Adrenal gland (tissue), 12 donors: ENCODE data around the gene GXYLT2. TPM values are rescaled to one million over a fixed set of nuclear protein-coding genes. Genes with fewer than 3 reads are reported as not detected.
"Not testable (repeated sequence)": the region's sequence is repeated elsewhere in the genome, so short reads cannot be mapped to it uniquely, and the experiment has no call there.

Experiments
- DNase-seq, 7 donors: peaks; one replicate each; pipeline ENCODE4 v3.0.0-alpha.2; 2019 to 2020
- H3K27ac ChIP-seq, 5 donors: fragments of 200-600 bp; sonication (generic) in 4 of 5; 1 replicate in 3 of 5; 2 replicates in 2 of 5; pipeline versions ENCODE4 v1.5.1 to v1.8.0; 2016 to 2020; ENCODE audit warnings: mild to moderate bottlenecking in 1 of 5
- H3K27me3 ChIP-seq: fragments of 200-600 bp; 2 replicates; pipeline ENCODE4 v1.8.0; 2021
- H3K36me3 ChIP-seq, 2 donors: fragments of 200-600 bp; replicated peaks in 1 of 2; 1 replicate in 1 of 2; 2 replicates in 1 of 2; pipeline versions ENCODE4 v1.5.1 to v1.8.0; 2018 to 2022
- H3K4me1 ChIP-seq, 2 donors: fragments of 200-600 bp; replicated peaks in 1 of 2; 1 replicate in 1 of 2; 2 replicates in 1 of 2; pipeline versions ENCODE4 v1.5.1 to v1.8.0; 2018 to 2021
- H3K4me3 ChIP-seq, 4 donors: fragments of 200-600 bp; sonication (generic) in 3 of 4; one replicate each; pipeline ENCODE4 v1.5.1; 2016 to 2018
- H3K9me3 ChIP-seq, 3 donors: fragments of 200-600 bp; sonication (generic) in 1 of 3; replicated peaks in 1 of 3; 1 replicate in 2 of 3; 2 replicates in 1 of 3; pipeline versions ENCODE4 v1.5.1 to v1.8.0; 2016 to 2021
- POLR2A ChIP-seq, 2 donors: fragments of 450-650 bp; IDR thresholded peaks; one replicate each; pipeline ENCODE4 v1.6.1; 2017; ENCODE audit warnings: antibody characterized with exemption in 2 of 2, mild to moderate bottlenecking in 2 of 2, moderate library complexity in 1 of 2
- WGBS, 4 donors: extraction: QIAGEN DNeasy Blood & Tissue Kit in 2 of 4; methylation state at CpG; one replicate each; pipeline versions ENCODE4 v1.1.5 to v1.1.7; 2013 to 2017; 5-methylcytosine and 5-hydroxymethylcytosine counted together
- intact Hi-C, 2 donors: fragments of 100-400 bp; cut with DNase I; formaldehyde crosslinking; loops; one replicate each; pipeline versions ENCODE4 v1.14.1 to v1.15.0; 2022 to 2023
- polyA plus RNA-seq, 3 donors: library from polyadenylated mRNA; stranded (reverse); fragments of 200-250 nt in 2 of 3; fragments of 350-450 nt in 1 of 3; fragmentation: Illumina TruSeq in 1 of 3; extraction: RNeasy Lipid Tissue Mini Kit (QIAGEN cat#74804) in 1 of 3; gene quantifications; one replicate each; pipeline ENCODE4 v1.2.3, GENCODE V29; 2013 to 2014
- total RNA-seq, 9 donors: library from RNA; depleted of rRNA in 4 of 9; stranded (reverse); fragments of >200 nt in 4 of 9; fragments of 120-200 nt in 1 of 9; fragmentation: NEBNext Ultra II Directional in 1 of 9; extraction: Animal tissue kit (Norgen Biotek cat#: 25700) in 1 of 9; gene quantifications; one replicate each; pipeline versions ENCODE4 v1.1.0 to v1.2.4, GENCODE V29; 2013 to 2023
- TF ChIP-seq, protein P1 (sequence below), 6 experiments: fragments of 450-650 bp in 4 of 6; fragments of 200-600 bp in 2 of 6; sonication (generic) in 1 of 6; IDR thresholded peaks; 1 replicate in 5 of 6; 2 replicates in 1 of 6; pipeline versions ENCODE4 v1.5.1 to v1.8.0; 2016 to 2021; ENCODE audit warnings: antibody characterized with exemption in 6 of 6, mild to moderate bottlenecking in 2 of 6, moderate library complexity in 1 of 6
- donor health status: healthy with polysubstance abuse.
- donor health status: Bipolar disorder and iron deficiency.
- donor health status: DM: yes; HTN: yes; CAD: no.
- donor health status: DM: no; HTN: no; CAD: no.
- donor health status: DM: no; HTN: no; CAD: no.
- donor health status: DM: yes; HTN: yes; CAD: no.

The GXYLT2 gene
- total and polyA plus RNA-seq, 12 donors: 1.9 to 32.5 (median 16.5) TPM

DNA sequence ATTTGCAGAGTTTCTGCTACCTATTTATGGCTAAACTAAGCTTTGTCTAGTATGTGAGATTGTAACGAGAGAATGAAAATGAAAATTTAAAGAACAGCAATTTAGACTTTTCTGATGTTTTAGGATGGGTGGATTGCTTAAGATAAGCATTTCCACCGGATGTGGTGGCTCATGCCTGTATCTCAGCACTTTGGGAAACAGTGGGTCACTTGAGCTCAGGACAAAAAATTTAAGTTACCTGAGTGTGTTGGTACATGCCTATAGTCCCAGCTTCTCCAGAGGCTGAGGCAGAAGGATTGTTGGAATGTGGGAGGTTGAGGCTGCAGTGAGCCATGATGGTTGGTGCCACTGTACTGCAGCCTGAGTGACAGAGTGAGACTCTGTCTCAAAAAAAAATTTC is 112.1 kb downstream of the GXYLT2 start:
- 28 to 40% (median 32%) methylated on average over 2 of the region's 2 CpGs for WGBS, 4 donors
- TF ChIP-seq, protein P1, sequence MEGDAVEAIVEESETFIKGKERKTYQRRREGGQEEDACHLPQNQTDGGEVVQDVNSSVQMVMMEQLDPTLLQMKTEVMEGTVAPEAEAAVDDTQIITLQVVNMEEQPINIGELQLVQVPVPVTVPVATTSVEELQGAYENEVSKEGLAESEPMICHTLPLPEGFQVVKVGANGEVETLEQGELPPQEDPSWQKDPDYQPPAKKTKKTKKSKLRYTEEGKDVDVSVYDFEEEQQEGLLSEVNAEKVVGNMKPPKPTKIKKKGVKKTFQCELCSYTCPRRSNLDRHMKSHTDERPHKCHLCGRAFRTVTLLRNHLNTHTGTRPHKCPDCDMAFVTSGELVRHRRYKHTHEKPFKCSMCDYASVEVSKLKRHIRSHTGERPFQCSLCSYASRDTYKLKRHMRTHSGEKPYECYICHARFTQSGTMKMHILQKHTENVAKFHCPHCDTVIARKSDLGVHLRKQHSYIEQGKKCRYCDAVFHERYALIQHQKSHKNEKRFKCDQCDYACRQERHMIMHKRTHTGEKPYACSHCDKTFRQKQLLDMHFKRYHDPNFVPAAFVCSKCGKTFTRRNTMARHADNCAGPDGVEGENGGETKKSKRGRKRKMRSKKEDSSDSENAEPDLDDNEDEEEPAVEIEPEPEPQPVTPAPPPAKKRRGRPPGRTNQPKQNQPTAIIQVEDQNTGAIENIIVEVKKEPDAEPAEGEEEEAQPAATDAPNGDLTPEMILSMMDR (IDR thresholded peaks at IDR 0.05): no peak
- no peak overlapping the region for H3K27ac ChIP-seq
- peak overlapping the region in 1 of 4 donors; percentile 86 for H3K4me3 ChIP-seq
- H3K9me3 ChIP-seq: no peaks in the 10 kb centered on the region
- H3K27me3 ChIP-seq: no peaks in the 10 kb centered on the region
- H3K36me3 ChIP-seq: peaks cover 0 to 7% of the 10 kb centered on the region in 2 donors
- intact Hi-C loops: loop anchor here in 1 of 2 donors (10.0 kb wide), 1 partner anchor 55 kb away; no protein-coding TSS in a partner anchor
- peaks cover 45 to 56% of the 10 kb centered on the region in 2 donors for H3K4me1 ChIP-seq
- no peak for DNase-seq

DNA sequence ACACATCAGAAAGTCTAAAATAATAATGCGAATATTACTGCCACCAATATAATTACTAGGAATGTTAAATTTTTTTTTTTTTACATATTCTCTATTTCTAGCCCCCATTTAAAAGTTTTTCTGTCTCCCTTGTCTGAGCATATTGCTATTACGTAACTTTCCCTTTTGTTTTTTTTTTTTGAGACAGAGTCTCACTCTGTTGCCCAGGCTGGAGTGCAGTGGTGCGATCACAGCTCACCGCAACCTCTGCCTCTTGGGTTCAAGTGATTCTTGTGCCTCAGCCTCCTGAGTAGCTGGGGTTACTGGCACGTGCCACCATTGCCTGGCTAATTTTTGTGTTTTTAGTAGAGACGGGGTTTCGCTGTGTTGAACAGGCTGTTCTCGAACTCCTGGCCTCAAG is 115.2 kb downstream of the GXYLT2 start:
- Histone ChIP-seq H3K4me1 (peaks cover 37 to 54% of the 10 kb centered on the region in 2 donors), H3K36me3 (peaks cover 0 to 30% of the 10 kb centered on the region in 2 donors)
- H3K27me3 ChIP-seq, H3K4me3 ChIP-seq, H3K9me3 ChIP-seq, DNase-seq, H3K27ac ChIP-seq, intact Hi-C loops: not testable (repeated sequence)
- 72 to 96% (median 85%) methylated on average over 8 of the region's 8 CpGs for WGBS, 4 donors

- Histone ChIP-seq H3K36me3 (peaks cover 0 to 30% of the 10 kb centered on the region in 2 donors), H3K4me1 (peaks cover 25 to 54% of the 10 kb centered on the region in 2 donors), H3K27ac (no peak overlapping the region), H3K27me3 (no peaks in the 10 kb centered on the region), H3K4me3 (no peak overlapping the region), H3K9me3 (no peaks in the 10 kb centered on the region)
- intact Hi-C loops: no loop called here
- TF ChIP-seq, protein P1 (IDR thresholded peaks at IDR 0.05): no peak
- TF ChIP-seq POLR2A (IDR thresholded peaks at IDR 0.05): no peak
- DNase-seq: no peak
- 63 to 74% (median 69%) methylated on average over 4 of the region's 4 CpGs for WGBS, 4 donors
These were observed 116.5 kb downstream of the GXYLT2 start for GRCh38 chr3:73004316-73004715.

- TF ChIP-seq, protein P1 (IDR thresholded peaks at IDR 0.05): no peak
- no peak for TF ChIP-seq POLR2A (IDR thresholded peaks at IDR 0.05)
- no peaks in the 10 kb centered on the region for H3K27me3 ChIP-seq
- no peak for DNase-seq
- no peak overlapping the region for H3K27ac ChIP-seq
- peaks cover 11 to 47% of the 10 kb centered on the region in 2 donors for H3K4me1 ChIP-seq
- H3K36me3 ChIP-seq: peaks cover 0 to 26% of the 10 kb centered on the region in 2 donors
- H3K4me3 ChIP-seq: no peak overlapping the region
- H3K9me3 ChIP-seq: no peaks in the 10 kb centered on the region
- WGBS, 4 donors: 56 to 78% (median 67%) methylated on average over 6 of the region's 6 CpGs
- intact Hi-C loops: no loop called here
These were observed 120.3 kb downstream of the GXYLT2 start for GRCh38 chr3:73007992-73008712.

- no peak for DNase-seq
- Histone ChIP-seq H3K4me1 (peaks cover 11 to 51% of the 10 kb centered on the region in 2 donors), H3K9me3 (no peaks in the 10 kb centered on the region), H3K27ac (no peak overlapping the region), H3K36me3 (peaks cover 0 to 26% of the 10 kb centered on the region in 2 donors), H3K27me3 (no peaks in the 10 kb centered on the region), H3K4me3 (no peak overlapping the region)
- 79 to 86% (median 82%) methylated on average over 4 of the region's 4 CpGs for WGBS, 4 donors
- TF ChIP-seq POLR2A (IDR thresholded peaks at IDR 0.05): no peak
- TF ChIP-seq, protein P1 (IDR thresholded peaks at IDR 0.05): no peak
- intact Hi-C loops: no loop called here
These were observed 121.2 kb downstream of the GXYLT2 start for GRCh38 chr3:73009008-73009407.
